HepG2 (cell line): ENCODE data around the gene WHAMM. TPM values are rescaled to one million over a fixed set of nuclear protein-coding genes. Genes with fewer than 3 reads are reported as not detected.

Experiments used
- ATAC-seq: fragments of 200-7000 bp; cut with Tn5 transposase; 3 replicates; pipeline ENCODE4 v1.9.1; 2020; ENCODE audit warnings: mild to moderate bottlenecking, moderate library complexity
- BruUV-seq: library from RNA; stranded (reverse); fragments of 400-500 nt; replicated peaks from 2 replicates; lab custom pipeline; 2021; lab: Mats Ljungman, UMichigan
- CTCF ChIA-PET: fragments of 300-600 bp; formaldehyde crosslinking; extraction: SDS; loops from one replicate; lab custom pipeline; 2021; ENCODE audit warnings: low total read pairs, inconsistent platforms, low intra/inter-chr PET ratio; lab: Yijun Ruan, JAX
- POLR2A ChIA-PET: fragments of 350-600 bp; sonication (Branson Sonifier 250); formaldehyde crosslinking; loops from one replicate; lab custom pipeline; 2020; ENCODE audit warnings: antibody characterized with exemption, inconsistent platforms; lab: Yijun Ruan, JAX
- DNase-seq: peaks from one replicate; pipeline ENCODE4 v3.0.0-alpha.2; 2015; ENCODE audit warnings: low spot score
- FAIRE-seq: peaks from 3 replicates; lab custom pipeline; 2011; peaks lifted over from hg19 to GRCh38; lab: Jason Lieb, UNC
- H2AFZ ChIP-seq: one replicate; pipeline ENCODE4 v1.6.1; 2011; ENCODE audit warnings: low read length, inconsistent platforms
- H3K27ac ChIP-seq: fragments of 300-600 bp; 3 replicates; pipeline ENCODE4 v1.8.0; 2011; ENCODE audit warnings: mixed run types, mild to moderate bottlenecking, mixed read lengths, low read length, inconsistent platforms; ENCODE audit not compliant: insufficient read depth; ENCODE audit errors: extremely low read length
- H3K27me3 ChIP-seq, 2 experiments: fragments of 200-600 bp in 1 of 2; 2 replicates in 1 of 2; 3 replicates in 1 of 2; pipeline versions ENCODE4 v1.6.0 to v1.8.0; 2011; ENCODE audit warnings: low read length in 2 of 2, mild to moderate bottlenecking in 2 of 2, moderate library complexity in 2 of 2, inconsistent platforms in 1 of 2; ENCODE audit not compliant: insufficient read depth in 2 of 2, control insufficient read depth in 1 of 2
- H3K36me3 ChIP-seq, 2 experiments: fragments of 200-600 bp in 1 of 2; replicated peaks in 1 of 2; 2 replicates in 1 of 2; 3 replicates in 1 of 2; pipeline versions ENCODE4 v1.5.1 to v1.8.0; 2011; ENCODE audit warnings: low read length in 2 of 2, inconsistent platforms in 1 of 2; ENCODE audit not compliant: insufficient read depth in 2 of 2, control insufficient read depth in 1 of 2
- H3K4me1 ChIP-seq: 2 replicates; pipeline ENCODE4 v1.5.1; 2012; ENCODE audit warnings: low read length, inconsistent platforms; ENCODE audit not compliant: insufficient read depth
- H3K4me2 ChIP-seq: 2 replicates; pipeline ENCODE4 v1.6.0; 2011; ENCODE audit warnings: low read depth, low read length, inconsistent platforms
- H3K4me3 ChIP-seq, 3 experiments: fragments of 200-600 bp in 1 of 3; sonication (generic), shearing (Covaris generic) in 1 of 3; replicated peaks in 1 of 3; 2 replicates each; pipeline ENCODE4 v1.5.1; 2011 to 2016; ENCODE audit warnings: low read length in 3 of 3, inconsistent platforms in 2 of 3, low read depth in 2 of 3, mild to moderate bottlenecking in 2 of 3, control low read depth in 1 of 3, mixed read lengths in 1 of 3; ENCODE audit not compliant: insufficient read depth in 1 of 3
- H3K79me2 ChIP-seq: one replicate; pipeline ENCODE4 v1.6.1; 2011; ENCODE audit warnings: low read length, inconsistent platforms; ENCODE audit not compliant: insufficient read depth
- H3K9ac ChIP-seq: 2 replicates; pipeline ENCODE4 v1.6.0; 2011; ENCODE audit warnings: mild to moderate bottlenecking, low read depth, low read length, inconsistent platforms; ENCODE audit not compliant: insufficient read depth
- H3K9me3 ChIP-seq: 2 replicates; pipeline ENCODE4 v1.5.1; 2012; ENCODE audit warnings: mild to moderate bottlenecking, low read length
- H4K20me1 ChIP-seq: 2 replicates; pipeline ENCODE4 v1.6.0; 2011; ENCODE audit warnings: inconsistent platforms, mild to moderate bottlenecking, low read length, moderate library complexity; ENCODE audit not compliant: insufficient read depth
- AKNA ChIP-seq: sonication (generic); formaldehyde crosslinking; IDR thresholded peaks from 2 replicates; pipeline ENCODE4 v1.4.0; 2020; ENCODE audit warnings: missing genetic modification reagents, borderline replicate concordance
- GMEB1 ChIP-seq: sonication (generic); formaldehyde crosslinking; IDR thresholded peaks from 2 replicates; pipeline ENCODE4 v1.5.1; 2020; ENCODE audit warnings: missing genetic modification reagents, mild to moderate bottlenecking, borderline replicate concordance
- KAT2B ChIP-seq: fragments of 150-350 bp; IDR thresholded peaks from 2 replicates; pipeline ENCODE4 v1.6.1; 2014; ENCODE audit warnings: low read depth, low read length, borderline replicate concordance
- KMT2B ChIP-seq: IDR thresholded peaks from 2 replicates; pipeline ENCODE4 v1.6.1; 2016; ENCODE audit warnings: missing genetic modification reagents, missing compliant biosample characterization
- PAF1 ChIP-seq: IDR thresholded peaks from 2 replicates; pipeline ENCODE4 v1.6.1; 2016; ENCODE audit warnings: missing genetic modification reagents, missing compliant biosample characterization
- TMF1 ChIP-seq: sonication (generic); formaldehyde crosslinking; IDR thresholded peaks from 2 replicates; pipeline ENCODE4 v1.8.1; 2022; ENCODE audit warnings: low read depth, missing genetic modification reagents
- ZBTB44 ChIP-seq: sonication (generic); formaldehyde crosslinking; IDR thresholded peaks from 2 replicates; pipeline ENCODE4 v1.4.0; 2020; ENCODE audit warnings: missing genetic modification reagents
- ZNF292 ChIP-seq: sonication (generic); formaldehyde crosslinking; IDR thresholded peaks from 2 replicates; pipeline ENCODE4 v1.8.1; 2022; ENCODE audit warnings: mild to moderate bottlenecking, low read depth, missing genetic modification reagents, borderline replicate concordance
- ZNF792 ChIP-seq: IDR thresholded peaks from 2 replicates; pipeline ENCODE4 v1.6.1; 2016
- WGBS: methylation state at CpG from one replicate; pipeline ENCODE4 v1.1.6; 2017; ENCODE audit warnings: low lambda C conversion rate; 5-methylcytosine and 5-hydroxymethylcytosine counted together
- in situ Hi-C: cut with HindIII; loops from 2 replicates; pipeline ENCODE4 v1.10.0; 2017; ENCODE audit warnings: low pct_unique_long_range_greater_than_20kb; ENCODE audit not compliant: extremely low pct_ligation_motif_present
- intact Hi-C: fragments of 100-400 bp; cut with micrococcal nuclease; formaldehyde crosslinking; loops from one replicate; pipeline ENCODE4 v1.10.0; 2022; ENCODE audit not compliant: unreplicated experiment
- polyA plus RNA-seq, 8 experiments: library from polyadenylated mRNA; depleted of rRNA in 3 of 8; stranded (reverse) in 7 of 8; unstranded in 1 of 8; fragments of >200 nt; fragmentation: Illumina TruSeq in 4 of 8; extraction: Trizol in 4 of 8; gene quantifications; 2 replicates each; pipeline versions ENCODE4 v1.2.1 to v1.2.3, GENCODE V29; 2011 to 2016; ENCODE audit warnings: low read depth in 4 of 8, missing spikeins in 1 of 8, mixed read lengths in 1 of 8; ENCODE audit not compliant: insufficient read depth in 1 of 8
- total RNA-seq, 5 experiments: library from RNA; depleted of rRNA; stranded (reverse); fragments of >200 nt; fragmentation: Illumina TruSeq; extraction: Trizol; gene quantifications; 2 replicates each; pipeline ENCODE4 v1.2.3, GENCODE V29; 2016; ENCODE audit warnings: low read depth in 1 of 5

Gene WHAMM
- total and polyA plus RNA-seq, 2 of the 13 experiments (the other 11 are each of a cell fraction or from before 2014, with no cell fraction given), result 2.9 to 3.0 TPM

GRCh38 chr15:82833362-82833682 is 23.9 kb downstream of the WHAMM start:
- Histone ChIP-seq H3K4me1 (peaks cover 13% of the 10 kb centered on the region), H3K9me3 (no peaks in the 10 kb centered on the region), H3K79me2 (no peaks in the 10 kb centered on the region), H3K27ac (no peak overlapping the region), H3K9ac (no peak overlapping the region), H3K36me3 (peaks cover 14 to 63% of the 10 kb centered on the region in 2 experiments), H2AFZ (no peak overlapping the region), H3K4me3 (no peak overlapping the region), H3K4me2 (no peak overlapping the region)
- no peak for ATAC-seq
- ChIA-PET CTCF (no interaction called here), POLR2A (no interaction called here)
- no TSS peak for BruUV-seq
- in situ Hi-C loops, result no loop called here
- intact Hi-C loops, result no loop called here
- TF ChIP-seq ZNF292 (CRISPR knock-in tag), result no peak
- no peak for TF ChIP-seq TMF1 (CRISPR knock-in tag)
- TF ChIP-seq KMT2B (CRISPR knock-in tag), result no peak
- TF ChIP-seq KAT2B, result no peak
- TF ChIP-seq GMEB1, result no peak
- TF ChIP-seq ZBTB44 (CRISPR knock-in tag), result no peak
- no peak for TF ChIP-seq AKNA (CRISPR knock-in tag)
- TF ChIP-seq ZNF792 (CRISPR knock-in tag), result no peak
- TF ChIP-seq PAF1 (CRISPR knock-in tag), result no peak
- TF ChIP-seq, all 625 proteins: peak for 0
- no peak for FAIRE-seq
- Histone ChIP-seq H4K20me1 (no peaks in the 10 kb centered on the region), H3K27me3 (no peaks in the 10 kb centered on the region)
- no peak for DNase-seq
- 100% methylated on average over 4 of the region's 4 CpGs for WGBS
